Measurements from ENCODE around the gene TUBA4B.

The TUBA4B gene

DNA sequence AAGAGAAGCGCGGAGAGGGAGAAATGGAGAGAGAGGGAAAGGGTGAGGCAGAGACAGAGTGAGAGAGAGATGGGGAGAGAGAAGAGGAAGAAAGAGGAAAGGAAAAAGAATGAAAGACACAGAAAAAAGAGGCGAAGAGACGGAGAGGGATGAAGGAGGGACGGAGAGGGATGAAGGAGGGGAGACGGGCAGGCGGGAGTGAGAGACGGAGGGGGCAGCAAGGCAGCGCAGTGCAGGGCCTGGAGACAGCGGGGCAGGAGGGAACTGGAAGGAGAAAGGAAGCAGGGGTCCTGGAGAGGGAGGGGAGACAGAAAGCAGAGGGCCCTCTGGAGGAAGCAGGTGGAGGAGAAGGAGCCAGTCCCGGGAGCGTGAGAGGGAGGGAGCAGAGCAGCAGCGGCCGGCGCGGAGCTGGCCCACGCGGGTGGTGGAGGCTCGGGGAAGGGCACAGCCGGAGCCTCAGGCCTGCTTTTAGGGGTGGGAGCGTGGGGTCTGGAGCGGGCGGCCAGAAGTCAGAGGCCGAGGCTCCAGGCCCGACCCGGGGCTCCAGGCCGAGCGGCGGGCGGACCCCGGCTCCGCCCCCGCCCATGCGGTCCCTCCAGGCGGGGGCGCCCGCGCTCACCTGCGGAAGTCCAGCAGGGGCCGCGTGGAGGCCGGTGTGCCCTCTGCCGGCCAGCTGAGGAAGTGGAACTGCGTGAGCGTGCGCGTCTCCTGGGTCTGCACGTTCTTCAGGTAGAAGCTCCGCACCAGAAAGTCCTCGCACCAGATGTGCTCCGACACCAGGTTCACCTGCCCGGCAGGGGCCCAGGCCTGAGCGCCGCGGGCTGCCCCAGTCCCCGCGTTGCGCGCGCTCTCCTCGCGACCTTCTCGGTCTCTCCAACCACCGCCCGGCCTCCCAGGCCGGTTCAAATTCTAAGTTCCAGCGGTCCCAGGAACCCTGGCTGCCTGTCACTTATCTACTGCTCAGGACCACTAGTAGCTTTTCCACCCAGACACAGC, 41.6 kb downstream of the TUBA4B start (continued):
- TF ChIP-seq, protein P1, sequence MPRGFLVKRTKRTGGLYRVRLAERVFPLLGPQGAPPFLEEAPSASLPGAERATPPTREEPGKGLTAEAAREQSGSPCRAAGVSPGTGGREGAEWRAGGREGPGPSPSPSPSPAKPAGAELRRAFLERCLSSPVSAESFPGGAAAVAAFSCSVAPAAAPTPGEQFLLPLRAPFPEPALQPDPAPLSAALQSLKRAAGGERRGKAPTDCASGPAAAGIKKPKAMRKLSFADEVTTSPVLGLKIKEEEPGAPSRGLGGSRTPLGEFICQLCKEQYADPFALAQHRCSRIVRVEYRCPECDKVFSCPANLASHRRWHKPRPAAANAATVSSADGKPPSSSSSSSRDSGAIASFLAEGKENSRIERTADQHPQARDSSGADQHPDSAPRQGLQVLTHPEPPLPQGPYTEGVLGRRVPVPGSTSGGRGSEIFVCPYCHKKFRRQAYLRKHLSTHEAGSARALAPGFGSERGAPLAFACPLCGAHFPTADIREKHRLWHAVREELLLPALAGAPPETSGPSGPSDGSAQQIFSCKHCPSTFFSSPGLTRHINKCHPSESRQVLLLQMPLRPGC (tag by site-specific recombination; IDR thresholded peaks at IDR 0.05) = no peak
- TF ChIP-seq ZNF221 (tag by site-specific recombination; IDR thresholded peaks at IDR 0.05; ENCODE audit: borderline replicate concordance) (no peak), EGR2 (tag by site-specific recombination; IDR thresholded peaks at IDR 0.05; ENCODE audit: low read depth) (no peak), ZNF501 (tag by site-specific recombination; IDR thresholded peaks at IDR 0.05) (no peak), ZNF211 (tag by site-specific recombination; IDR thresholded peaks at IDR 0.05; ENCODE audit: low read depth) (no peak), ZNF175 (tag by site-specific recombination; IDR thresholded peaks at IDR 0.05) (no peak), ZNF521 (tag by site-specific recombination; IDR thresholded peaks at IDR 0.05) (0 out of 2 replicates have a peak, but pooled peaks have one; percentile 7), ZNF555 (tag by site-specific recombination; conservative IDR thresholded peaks at IDR 0.05) (no peak), ZNF791 (tag by site-specific recombination; IDR thresholded peaks at IDR 0.05) (no peak), ZNF112 (tag by site-specific recombination; IDR thresholded peaks at IDR 0.05) (no peak), ZNF776 (tag by site-specific recombination; IDR thresholded peaks at IDR 0.05; ENCODE audit: borderline replicate concordance) (no peak), GLIS2 (tag by site-specific recombination; IDR thresholded peaks at IDR 0.05) (peak; percentile 62; the same call in 1 of the 2 replicates), RBAK (tag by site-specific recombination; IDR thresholded peaks at IDR 0.05) (no peak), ZNF549 (tag by site-specific recombination; IDR thresholded peaks at IDR 0.05) (no peak), HOXD13 (CRISPR knock-in tag; IDR thresholded peaks at IDR 0.05; ENCODE audit: borderline replicate concordance) (no peak), ZNF121 (tag by site-specific recombination; IDR thresholded peaks at IDR 0.05) (no peak), ZNF596 (tag by site-specific recombination; IDR thresholded peaks at IDR 0.05) (no peak), KLF1 (tag by site-specific recombination; IDR thresholded peaks at IDR 0.05) (peak; percentile 29; the same call in 1 of the 2 replicates), ZNF335 (tag by site-specific recombination; conservative IDR thresholded peaks at IDR 0.05) (peak; percentile 95), ZNF114 (tag by site-specific recombination; IDR thresholded peaks at IDR 0.05) (no peak)
- TF ChIP-seq, protein P2, sequence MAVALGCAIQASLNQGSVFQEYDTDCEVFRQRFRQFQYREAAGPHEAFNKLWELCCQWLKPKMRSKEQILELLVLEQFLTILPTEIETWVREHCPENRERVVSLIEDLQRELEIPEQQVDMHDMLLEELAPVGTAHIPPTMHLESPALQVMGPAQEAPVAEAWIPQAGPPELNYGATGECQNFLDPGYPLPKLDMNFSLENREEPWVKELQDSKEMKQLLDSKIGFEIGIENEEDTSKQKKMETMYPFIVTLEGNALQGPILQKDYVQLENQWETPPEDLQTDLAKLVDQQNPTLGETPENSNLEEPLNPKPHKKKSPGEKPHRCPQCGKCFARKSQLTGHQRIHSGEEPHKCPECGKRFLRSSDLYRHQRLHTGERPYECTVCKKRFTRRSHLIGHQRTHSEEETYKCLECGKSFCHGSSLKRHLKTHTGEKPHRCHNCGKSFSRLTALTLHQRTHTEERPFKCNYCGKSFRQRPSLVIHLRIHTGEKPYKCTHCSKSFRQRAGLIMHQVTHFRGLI (tag by site-specific recombination; IDR thresholded peaks at IDR 0.05) = no peak
- TF ChIP-seq, protein P3, sequence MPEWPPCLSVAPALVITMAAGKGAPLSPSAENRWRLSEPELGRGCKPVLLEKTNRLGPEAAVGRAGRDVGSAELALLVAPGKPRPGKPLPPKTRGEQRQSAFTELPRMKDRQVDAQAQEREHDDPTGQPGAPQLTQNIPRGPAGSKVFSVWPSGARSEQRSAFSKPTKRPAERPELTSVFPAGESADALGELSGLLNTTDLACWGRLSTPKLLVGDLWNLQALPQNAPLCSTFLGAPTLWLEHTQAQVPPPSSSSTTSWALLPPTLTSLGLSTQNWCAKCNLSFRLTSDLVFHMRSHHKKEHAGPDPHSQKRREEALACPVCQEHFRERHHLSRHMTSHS (tag by site-specific recombination; IDR thresholded peaks at IDR 0.05) = no peak
- TF ChIP-seq, protein P4, sequence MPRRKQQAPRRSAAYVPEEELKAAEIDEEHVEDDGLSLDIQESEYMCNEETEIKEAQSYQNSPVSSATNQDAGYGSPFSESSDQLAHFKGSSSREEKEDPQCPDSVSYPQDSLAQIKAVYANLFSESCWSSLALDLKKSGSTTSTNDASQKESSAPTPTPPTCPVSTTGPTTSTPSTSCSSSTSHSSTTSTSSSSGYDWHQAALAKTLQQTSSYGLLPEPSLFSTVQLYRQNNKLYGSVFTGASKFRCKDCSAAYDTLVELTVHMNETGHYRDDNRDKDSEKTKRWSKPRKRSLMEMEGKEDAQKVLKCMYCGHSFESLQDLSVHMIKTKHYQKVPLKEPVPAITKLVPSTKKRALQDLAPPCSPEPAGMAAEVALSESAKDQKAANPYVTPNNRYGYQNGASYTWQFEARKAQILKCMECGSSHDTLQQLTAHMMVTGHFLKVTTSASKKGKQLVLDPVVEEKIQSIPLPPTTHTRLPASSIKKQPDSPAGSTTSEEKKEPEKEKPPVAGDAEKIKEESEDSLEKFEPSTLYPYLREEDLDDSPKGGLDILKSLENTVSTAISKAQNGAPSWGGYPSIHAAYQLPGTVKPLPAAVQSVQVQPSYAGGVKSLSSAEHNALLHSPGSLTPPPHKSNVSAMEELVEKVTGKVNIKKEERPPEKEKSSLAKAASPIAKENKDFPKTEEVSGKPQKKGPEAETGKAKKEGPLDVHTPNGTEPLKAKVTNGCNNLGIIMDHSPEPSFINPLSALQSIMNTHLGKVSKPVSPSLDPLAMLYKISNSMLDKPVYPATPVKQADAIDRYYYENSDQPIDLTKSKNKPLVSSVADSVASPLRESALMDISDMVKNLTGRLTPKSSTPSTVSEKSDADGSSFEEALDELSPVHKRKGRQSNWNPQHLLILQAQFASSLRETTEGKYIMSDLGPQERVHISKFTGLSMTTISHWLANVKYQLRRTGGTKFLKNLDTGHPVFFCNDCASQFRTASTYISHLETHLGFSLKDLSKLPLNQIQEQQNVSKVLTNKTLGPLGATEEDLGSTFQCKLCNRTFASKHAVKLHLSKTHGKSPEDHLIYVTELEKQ (tag by site-specific recombination; IDR thresholded peaks at IDR 0.05; ENCODE audit: borderline replicate concordance) = no peak
- TF ChIP-seq, protein P5, sequence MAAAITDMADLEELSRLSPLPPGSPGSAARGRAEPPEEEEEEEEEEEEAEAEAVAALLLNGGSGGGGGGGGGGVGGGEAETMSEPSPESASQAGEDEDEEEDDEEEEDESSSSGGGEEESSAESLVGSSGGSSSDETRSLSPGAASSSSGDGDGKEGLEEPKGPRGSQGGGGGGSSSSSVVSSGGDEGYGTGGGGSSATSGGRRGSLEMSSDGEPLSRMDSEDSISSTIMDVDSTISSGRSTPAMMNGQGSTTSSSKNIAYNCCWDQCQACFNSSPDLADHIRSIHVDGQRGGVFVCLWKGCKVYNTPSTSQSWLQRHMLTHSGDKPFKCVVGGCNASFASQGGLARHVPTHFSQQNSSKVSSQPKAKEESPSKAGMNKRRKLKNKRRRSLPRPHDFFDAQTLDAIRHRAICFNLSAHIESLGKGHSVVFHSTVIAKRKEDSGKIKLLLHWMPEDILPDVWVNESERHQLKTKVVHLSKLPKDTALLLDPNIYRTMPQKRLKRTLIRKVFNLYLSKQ (tag by site-specific recombination; IDR thresholded peaks at IDR 0.05; ENCODE audit: borderline replicate concordance) = no peak
- TF ChIP-seq, protein P6, sequence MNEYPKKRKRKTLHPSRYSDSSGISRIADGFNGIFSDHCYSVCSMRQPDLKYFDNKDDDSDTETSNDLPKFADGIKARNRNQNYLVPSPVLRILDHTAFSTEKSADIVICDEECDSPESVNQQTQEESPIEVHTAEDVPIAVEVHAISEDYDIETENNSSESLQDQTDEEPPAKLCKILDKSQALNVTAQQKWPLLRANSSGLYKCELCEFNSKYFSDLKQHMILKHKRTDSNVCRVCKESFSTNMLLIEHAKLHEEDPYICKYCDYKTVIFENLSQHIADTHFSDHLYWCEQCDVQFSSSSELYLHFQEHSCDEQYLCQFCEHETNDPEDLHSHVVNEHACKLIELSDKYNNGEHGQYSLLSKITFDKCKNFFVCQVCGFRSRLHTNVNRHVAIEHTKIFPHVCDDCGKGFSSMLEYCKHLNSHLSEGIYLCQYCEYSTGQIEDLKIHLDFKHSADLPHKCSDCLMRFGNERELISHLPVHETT (tag by site-specific recombination; IDR thresholded peaks at IDR 0.05) = no peak
- TF ChIP-seq, protein P7, sequence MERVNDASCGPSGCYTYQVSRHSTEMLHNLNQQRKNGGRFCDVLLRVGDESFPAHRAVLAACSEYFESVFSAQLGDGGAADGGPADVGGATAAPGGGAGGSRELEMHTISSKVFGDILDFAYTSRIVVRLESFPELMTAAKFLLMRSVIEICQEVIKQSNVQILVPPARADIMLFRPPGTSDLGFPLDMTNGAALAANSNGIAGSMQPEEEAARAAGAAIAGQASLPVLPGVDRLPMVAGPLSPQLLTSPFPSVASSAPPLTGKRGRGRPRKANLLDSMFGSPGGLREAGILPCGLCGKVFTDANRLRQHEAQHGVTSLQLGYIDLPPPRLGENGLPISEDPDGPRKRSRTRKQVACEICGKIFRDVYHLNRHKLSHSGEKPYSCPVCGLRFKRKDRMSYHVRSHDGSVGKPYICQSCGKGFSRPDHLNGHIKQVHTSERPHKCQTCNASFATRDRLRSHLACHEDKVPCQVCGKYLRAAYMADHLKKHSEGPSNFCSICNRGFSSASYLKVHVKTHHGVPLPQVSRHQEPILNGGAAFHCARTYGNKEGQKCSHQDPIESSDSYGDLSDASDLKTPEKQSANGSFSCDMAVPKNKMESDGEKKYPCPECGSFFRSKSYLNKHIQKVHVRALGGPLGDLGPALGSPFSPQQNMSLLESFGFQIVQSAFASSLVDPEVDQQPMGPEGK (tag by site-specific recombination; IDR thresholded peaks at IDR 0.05) = peak; percentile 72

All from HEK293 (cell line).